ENCODE results near the gene IRF7.
"Not testable (repeated sequence)": the region's sequence is repeated elsewhere in the genome, so short reads cannot be mapped to it uniquely, and the experiment has no call there.

Gene IRF7

DNA sequence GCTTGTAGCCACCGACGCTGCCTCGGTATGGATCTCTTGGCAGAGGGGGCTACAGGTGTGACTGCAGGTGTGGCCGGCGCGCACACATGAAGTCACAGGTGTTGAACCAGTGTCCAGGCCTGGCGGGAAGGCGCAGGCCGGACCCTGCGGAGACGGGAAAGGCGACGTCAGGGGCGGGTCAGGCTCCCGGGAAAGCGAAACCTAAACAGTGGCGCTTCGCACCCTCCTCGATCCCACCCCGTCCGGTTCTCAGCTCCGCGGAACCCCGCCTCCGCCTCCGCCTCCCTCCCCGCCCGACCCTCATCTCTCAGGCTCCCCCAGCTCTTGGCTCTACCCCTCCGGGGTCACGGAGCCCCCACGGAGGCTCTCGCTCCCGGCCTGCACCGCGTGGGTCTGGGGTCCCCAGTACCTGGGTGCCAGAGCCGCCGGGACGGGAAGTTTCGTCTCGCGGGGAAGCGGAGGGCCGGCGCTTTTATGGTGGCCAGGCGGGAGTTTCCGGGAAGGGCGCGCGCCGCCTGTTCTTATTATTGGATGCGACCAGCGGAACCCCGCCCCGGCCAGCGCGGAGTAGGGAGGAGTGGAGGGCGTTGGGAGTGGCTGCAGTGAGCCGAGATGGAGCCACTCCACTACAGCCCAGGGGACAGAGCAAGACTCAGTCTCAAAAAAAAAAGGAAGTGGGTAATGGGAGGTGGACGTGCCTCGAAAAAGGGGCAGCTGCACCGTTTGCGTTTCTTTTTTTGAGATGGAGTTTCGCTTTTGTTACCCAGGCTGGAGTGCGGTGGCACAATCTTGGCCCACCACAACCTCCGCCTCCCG, at the start of gene IRF7:
IRF7 (minus strand) TSS at position 447 of the 816 bp plus-strand sequence. CDS start 586 bp downstream, outside the sequence.
- FAIRE-seq = no peak
- peak; percentile 48 for DNase-seq (ENCODE audit: low spot score)

GRCh38 chr11:665062-665703, 49.4 kb upstream of the IRF7 start:
- no peak for FAIRE-seq
- no peak for DNase-seq (ENCODE audit: low spot score)

- DNase-seq (ENCODE audit: low spot score) (peak; percentile 32), FAIRE-seq (no peak)
Measured at GRCh38 chr11:662689-663274, 47.0 kb upstream of the IRF7 start.

- no peak for FAIRE-seq
- no peak for DNase-seq (ENCODE audit: low spot score)
Measured at GRCh38 chr11:660681-661444, 45.1 kb upstream of the IRF7 start.

- no peak for FAIRE-seq
Measured at GRCh38 chr11:660281-660680, 44.5 kb upstream of the IRF7 start.

GRCh38 chr11:659532-660085, 43.9 kb upstream of the IRF7 start:
- FAIRE-seq = no peak
- no peak for DNase-seq (ENCODE audit: low spot score)

More at GRCh38 chr11:660281-660680, 44.5 kb upstream of the IRF7 start:
- no peak for DNase-seq (ENCODE audit: low spot score)

DNA sequence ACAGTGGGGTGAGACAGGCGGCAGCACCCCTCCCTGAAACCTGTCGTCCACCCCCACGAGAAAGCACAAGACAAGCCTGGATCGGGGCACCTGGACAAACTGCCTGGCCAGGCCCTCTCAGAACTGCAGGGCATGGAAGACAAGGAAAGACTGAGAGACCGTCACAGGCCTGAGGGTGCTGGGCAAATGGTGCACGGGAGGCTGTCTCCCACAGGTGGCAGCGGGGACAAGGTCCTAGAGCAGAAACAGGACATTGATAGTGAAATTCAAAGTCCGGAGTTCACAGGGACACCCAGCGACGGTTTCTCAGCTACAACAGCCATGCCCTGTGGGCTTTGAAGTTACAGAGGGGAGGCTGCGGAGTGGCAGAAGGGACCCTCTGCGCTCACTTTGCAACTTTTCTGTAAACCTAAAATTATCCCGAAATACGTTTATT, 42.0 kb upstream of the IRF7 start:
- FAIRE-seq = no peak
- DNase-seq (ENCODE audit: low spot score) = no peak

GRCh38 chr11:656866-657265, 41.1 kb upstream of the IRF7 start:
- FAIRE-seq (no peak), DNase-seq (ENCODE audit: low spot score) (no peak)

- FAIRE-seq = no peak
- DNase-seq (ENCODE audit: low spot score) = no peak
Measured at GRCh38 chr11:656426-656825, 40.7 kb upstream of the IRF7 start.

DNA sequence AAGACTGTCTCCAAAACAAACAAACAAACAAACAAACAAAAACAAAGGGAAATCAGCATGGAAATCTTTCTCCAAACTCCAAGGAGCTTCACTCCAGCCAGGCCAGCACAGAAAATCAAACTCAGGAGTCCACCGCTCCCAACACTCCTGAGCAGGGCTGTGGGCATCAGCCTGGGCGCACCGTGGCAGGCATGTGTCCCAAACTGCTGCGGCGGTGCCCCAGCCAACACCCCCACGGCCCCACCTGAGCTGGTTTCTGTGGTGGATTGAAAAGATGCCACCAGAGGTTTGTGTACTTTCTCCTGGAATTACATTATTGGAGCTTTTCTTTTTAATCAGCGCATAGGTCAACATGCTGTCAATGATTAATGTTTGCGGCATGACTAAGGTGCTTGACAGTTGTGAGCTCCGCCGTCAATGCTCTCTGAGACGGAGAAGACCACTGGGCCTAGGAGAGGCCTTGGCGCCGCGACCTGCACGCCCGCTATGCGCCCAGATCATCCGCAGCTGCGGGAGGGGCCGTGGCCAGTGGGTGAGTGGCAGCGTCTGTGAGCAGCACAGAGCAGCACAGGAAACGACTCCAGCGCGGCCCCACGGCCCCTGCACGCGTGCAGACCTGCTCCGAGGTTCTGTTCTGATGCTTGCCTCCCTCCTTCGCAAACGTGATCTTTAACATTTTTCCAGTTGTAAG, 39.4 kb upstream of the IRF7 start:
- FAIRE-seq (peak; percentile 82), DNase-seq (ENCODE audit: low spot score) (peak; percentile 85)

GRCh38 chr11:654444-654843, 38.7 kb upstream of the IRF7 start:
- not testable (repeated sequence) for DNase-seq (ENCODE audit: low spot score); FAIRE-seq

- DNase-seq (ENCODE audit: low spot score) (no peak), FAIRE-seq (no peak)
Measured at GRCh38 chr11:653837-654236, 38.1 kb upstream of the IRF7 start.

DNA sequence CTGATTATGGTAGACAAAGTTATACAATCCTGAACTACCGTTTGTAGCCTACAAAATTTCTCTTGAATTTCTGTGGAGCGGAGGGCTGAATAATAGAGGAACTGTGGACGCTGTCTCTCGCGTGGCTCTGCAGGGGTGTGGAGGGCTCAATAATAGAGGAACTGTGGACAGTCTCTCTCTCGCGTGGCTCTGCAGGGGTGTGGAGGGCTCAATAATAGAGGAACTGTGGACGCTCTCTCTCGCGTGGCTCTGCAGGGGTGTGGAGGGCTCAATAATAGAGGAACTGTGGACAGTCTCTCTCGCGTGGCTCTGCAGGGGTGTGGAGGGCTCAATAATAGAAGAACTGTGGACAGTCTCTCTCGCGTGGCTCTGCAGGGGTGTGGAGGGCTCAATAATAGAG, 37.4 kb upstream of the IRF7 start:
- not testable (repeated sequence) for DNase-seq (ENCODE audit: low spot score); FAIRE-seq

DNA sequence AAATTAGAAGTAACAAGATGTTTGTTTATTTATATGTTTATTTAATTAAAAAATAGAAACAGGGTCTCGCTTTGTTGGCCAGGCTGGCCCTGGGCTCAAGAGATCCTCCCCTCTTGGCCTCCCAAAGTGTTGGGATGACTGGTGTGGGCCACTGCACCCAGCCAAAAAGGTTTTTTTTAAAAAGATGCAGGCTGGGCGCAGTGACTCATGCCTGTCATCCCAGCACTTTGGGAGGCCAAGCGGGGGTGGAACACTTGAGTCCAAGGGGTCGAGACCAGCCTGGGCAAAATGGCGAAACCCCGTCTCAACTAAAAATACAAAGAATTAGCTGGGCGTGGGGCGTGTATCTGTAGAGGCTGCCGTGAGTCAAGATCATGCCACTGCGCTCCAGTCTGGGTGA, 34.7 kb upstream of the IRF7 start:
- DNase-seq (ENCODE audit: low spot score) = no peak
- no peak for FAIRE-seq

GRCh38 chr11:647672-648158, 32.0 kb upstream of the IRF7 start:
- DNase-seq (ENCODE audit: low spot score); FAIRE-seq: not testable (repeated sequence)

DNA sequence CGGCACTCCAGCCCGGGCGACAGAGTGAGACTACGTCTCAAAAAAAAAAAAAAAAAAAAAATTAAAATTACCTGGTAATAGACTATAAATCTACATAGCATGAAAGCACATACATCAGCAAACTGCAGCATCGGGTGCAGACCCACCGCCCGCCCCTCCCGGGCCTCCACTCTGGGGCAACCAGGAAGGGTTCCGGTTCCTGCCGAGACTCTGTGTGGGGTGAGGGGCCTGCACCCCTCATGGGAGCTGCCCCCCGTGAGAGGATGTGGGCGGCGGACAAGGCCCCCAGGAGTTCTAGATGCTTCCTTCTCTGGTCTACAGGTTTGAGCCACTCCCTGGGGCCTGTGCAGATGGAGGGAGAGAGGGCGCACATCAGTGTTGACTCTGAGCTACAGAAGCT, 30.5 kb upstream of the IRF7 start:
- DNase-seq (ENCODE audit: low spot score) = no peak
- FAIRE-seq = no peak

- DNase-seq (ENCODE audit: low spot score) (no peak), FAIRE-seq (no peak)
Measured at GRCh38 chr11:645536-645935, 29.8 kb upstream of the IRF7 start.

DNA sequence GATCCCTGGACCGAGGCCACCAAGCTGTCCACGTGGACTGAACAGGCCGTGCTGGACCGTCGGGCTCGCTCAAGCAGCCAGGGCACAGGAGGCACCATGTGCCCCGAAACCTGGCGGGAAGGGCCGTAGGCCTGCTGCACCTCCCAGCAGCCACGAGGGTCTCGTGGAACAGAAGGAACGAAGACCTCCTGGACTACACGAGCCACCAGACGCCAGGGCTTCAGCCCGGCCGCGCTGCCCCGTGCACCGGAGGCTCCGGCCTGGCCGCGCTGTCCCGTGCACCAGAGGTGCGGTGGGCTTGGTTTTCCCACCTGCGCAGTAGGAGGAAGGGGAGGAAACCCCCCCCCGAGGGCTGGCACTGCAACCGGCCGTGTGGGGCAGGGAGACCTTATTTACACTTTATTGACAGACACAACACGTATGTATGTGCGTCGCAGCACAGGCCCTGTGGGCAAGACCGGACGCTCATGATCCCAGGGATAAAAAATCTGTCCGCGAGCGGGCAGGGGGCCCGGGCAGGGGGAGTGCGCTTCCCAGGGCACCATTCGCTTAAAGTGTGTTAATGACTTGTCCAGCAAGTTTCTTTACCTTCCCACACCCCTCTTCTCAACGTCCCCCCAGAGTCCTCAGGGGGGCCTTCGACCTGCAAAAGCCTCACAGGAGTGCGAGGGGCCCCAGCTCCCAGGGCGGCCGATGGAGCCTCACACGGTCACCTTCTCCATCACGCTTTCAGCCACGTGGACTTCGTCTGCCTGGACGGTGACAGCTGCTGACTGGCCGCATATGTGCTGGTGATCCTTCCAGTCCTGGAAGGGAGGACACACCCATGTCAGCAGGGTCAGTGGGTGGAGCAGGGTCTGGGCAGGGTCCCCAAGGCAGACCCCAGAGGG, 28.3 kb upstream of the IRF7 start:
- DNase-seq (ENCODE audit: low spot score) (no peak), FAIRE-seq (no peak)

DNA sequence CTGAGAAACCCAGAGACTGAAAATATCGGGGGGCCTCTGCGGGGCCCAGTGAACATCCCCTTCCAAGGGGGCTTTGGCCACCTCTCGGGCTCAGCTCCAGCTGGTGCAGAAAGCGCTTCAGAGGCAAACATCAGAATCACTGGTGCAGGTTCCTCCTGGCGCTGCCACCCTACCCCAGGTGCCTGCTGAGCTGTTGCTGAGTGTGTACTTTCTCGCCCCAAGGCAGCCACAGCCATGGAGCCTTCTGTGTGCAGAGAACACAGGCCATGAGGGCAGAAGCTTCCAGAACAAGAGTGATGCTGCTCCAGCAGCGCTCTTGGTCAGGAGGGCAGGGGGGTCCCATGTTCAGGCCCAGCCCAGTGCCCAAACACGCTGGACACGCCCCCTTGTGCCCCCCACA, 27.6 kb upstream of the IRF7 start:
- no peak for FAIRE-seq
- no peak for DNase-seq (ENCODE audit: low spot score)

All from RCC 7860 (cell line).